A673 (cell line): ENCODE measurements around the gene EPB41L5.
"Not testable (repeated sequence)": the region's sequence is repeated elsewhere in the genome, so short reads cannot be mapped to it uniquely, and the experiment has no call there.

ENCODE experiments used
- EZH2 ChIP-seq: fragments of 200-600 bp; sonication (generic); IDR thresholded peaks from 2 replicates; pipeline ENCODE4 v1.6.1; 2017; ENCODE audit warnings: borderline replicate concordance, low read depth, mild to moderate bottlenecking, mixed read lengths, antibody characterized with exemption, low read length; ENCODE audit not compliant: poor library complexity, severe bottlenecking
- TF ChIP-seq, protein P1 (sequence below): fragments of 300-800, 200-600 bp; sonication (generic); conservative IDR thresholded peaks from 2 replicates; pipeline ENCODE4 v1.5.1; 2017; ENCODE audit warnings: low read depth, mild to moderate bottlenecking, antibody characterized with exemption, low read length, moderate library complexity, mixed read lengths

DNA sequence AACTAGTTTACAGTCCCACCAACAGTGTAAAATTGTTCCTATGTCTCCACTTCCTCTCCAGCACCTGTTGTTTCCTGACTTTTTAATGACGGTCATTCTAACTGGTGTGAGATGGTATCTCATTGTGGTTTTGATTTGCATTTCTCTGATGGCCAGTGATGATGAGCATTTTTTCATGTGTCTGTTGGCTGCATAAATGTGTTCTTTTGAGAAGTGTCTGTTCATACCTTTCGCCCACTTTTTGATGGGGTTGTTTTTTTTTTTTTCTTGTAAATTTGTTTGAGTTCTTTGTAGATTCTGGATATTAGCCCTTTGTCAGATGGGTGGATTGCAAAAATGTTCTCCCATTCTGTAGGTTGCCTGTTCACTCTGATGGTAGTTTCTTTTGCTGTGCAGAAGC is 33.4 kb downstream of the EPB41L5 start:
- TF ChIP-seq, protein P1, sequence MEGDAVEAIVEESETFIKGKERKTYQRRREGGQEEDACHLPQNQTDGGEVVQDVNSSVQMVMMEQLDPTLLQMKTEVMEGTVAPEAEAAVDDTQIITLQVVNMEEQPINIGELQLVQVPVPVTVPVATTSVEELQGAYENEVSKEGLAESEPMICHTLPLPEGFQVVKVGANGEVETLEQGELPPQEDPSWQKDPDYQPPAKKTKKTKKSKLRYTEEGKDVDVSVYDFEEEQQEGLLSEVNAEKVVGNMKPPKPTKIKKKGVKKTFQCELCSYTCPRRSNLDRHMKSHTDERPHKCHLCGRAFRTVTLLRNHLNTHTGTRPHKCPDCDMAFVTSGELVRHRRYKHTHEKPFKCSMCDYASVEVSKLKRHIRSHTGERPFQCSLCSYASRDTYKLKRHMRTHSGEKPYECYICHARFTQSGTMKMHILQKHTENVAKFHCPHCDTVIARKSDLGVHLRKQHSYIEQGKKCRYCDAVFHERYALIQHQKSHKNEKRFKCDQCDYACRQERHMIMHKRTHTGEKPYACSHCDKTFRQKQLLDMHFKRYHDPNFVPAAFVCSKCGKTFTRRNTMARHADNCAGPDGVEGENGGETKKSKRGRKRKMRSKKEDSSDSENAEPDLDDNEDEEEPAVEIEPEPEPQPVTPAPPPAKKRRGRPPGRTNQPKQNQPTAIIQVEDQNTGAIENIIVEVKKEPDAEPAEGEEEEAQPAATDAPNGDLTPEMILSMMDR = not testable (repeated sequence)
- not testable (repeated sequence) for TF ChIP-seq EZH2
